Endodermal cell (in vitro differentiated cells): ENCODE measurements around the gene HCRTR1. TPM values are rescaled to one million over a fixed set of nuclear protein-coding genes. Genes with fewer than 3 reads are reported as not detected.

Experiments used
- DNase-seq: peaks from one replicate; pipeline ENCODE4 v3.0.0-alpha.2; 2017
- H3K27ac ChIP-seq: 2 replicates; pipeline ENCODE4 v1.5.1; 2013; ENCODE audit warnings: mild to moderate bottlenecking, low read depth, low read length, moderate library complexity
- H3K27me3 ChIP-seq: 2 replicates; pipeline ENCODE4 v1.6.1; 2013; ENCODE audit warnings: mild to moderate bottlenecking, low read length, moderate library complexity; ENCODE audit not compliant: insufficient read depth, control insufficient read depth, poor library complexity, severe bottlenecking
- H3K36me3 ChIP-seq: 2 replicates; pipeline ENCODE4 v1.7.0; 2013; ENCODE audit warnings: mild to moderate bottlenecking, low read length, moderate library complexity; ENCODE audit not compliant: control insufficient read depth, insufficient read depth
- H3K4me1 ChIP-seq: one replicate; pipeline ENCODE4 v1.7.0; 2013; ENCODE audit warnings: low read length; ENCODE audit not compliant: control insufficient read depth, insufficient read depth
- H3K4me3 ChIP-seq: 2 replicates; pipeline ENCODE4 v1.5.1; 2013; ENCODE audit warnings: mild to moderate bottlenecking, low read length, moderate library complexity
- H3K9ac ChIP-seq: 2 replicates; pipeline ENCODE4 v1.6.1; 2013; ENCODE audit warnings: mild to moderate bottlenecking, low read length, moderate library complexity; ENCODE audit not compliant: poor library complexity, severe bottlenecking; ENCODE audit errors: extremely low read depth
- H3K9me3 ChIP-seq: 2 replicates; pipeline ENCODE4 v1.6.1; 2013; ENCODE audit warnings: mild to moderate bottlenecking, low read length, moderate library complexity; ENCODE audit not compliant: control insufficient read depth
- H3K27ac Mint-ChIP-seq: 2 replicates; pipeline ENCODE4 v1.8.0; 2020; ENCODE audit warnings: mixed read lengths
- H3K27me3 Mint-ChIP-seq: 2 replicates; pipeline ENCODE4 v1.8.0; 2021; ENCODE audit warnings: mild to moderate bottlenecking, mixed read lengths; ENCODE audit not compliant: insufficient read depth
- H3K36me3 Mint-ChIP-seq: 2 replicates; pipeline ENCODE4 v1.8.0; 2020; ENCODE audit warnings: low read depth, mixed read lengths
- H3K4me1 Mint-ChIP-seq: 2 replicates; pipeline ENCODE4 v1.8.0; 2020; ENCODE audit warnings: mixed read lengths
- H3K4me3 Mint-ChIP-seq: 2 replicates; pipeline ENCODE4 v1.8.0; 2020; ENCODE audit warnings: mild to moderate bottlenecking, moderate library complexity, mixed read lengths
- H3K9me3 Mint-ChIP-seq: 2 replicates; pipeline ENCODE4 v1.8.0; 2020; ENCODE audit warnings: mild to moderate bottlenecking, mixed read lengths
- WGBS, 2 experiments: methylation state at CpG; one replicate each; pipeline versions ENCODE4 v1.1.5 to v1.1.7; 2013; ENCODE audit warnings: missing lambda C conversion rate in 2 of 2, mixed read lengths in 1 of 2; ENCODE audit not compliant: insufficient coverage in 1 of 2, insufficient read length in 1 of 2; 5-methylcytosine and 5-hydroxymethylcytosine counted together
- total RNA-seq, 2 donors: library from RNA; stranded (reverse); fragmentation: NEBNext Ultra II Directional in 1 of 2; extraction: Animal tissue kit (Norgen Biotek cat#: 25700) in 1 of 2; gene quantifications; 2 replicates in 1 of 2; 3 replicates in 1 of 2; pipeline ENCODE4 v1.2.1, GENCODE V29; 2021
- TF ChIP-seq, protein P1 (sequence below): fragments of 200-600 bp; sonication (generic); conservative IDR thresholded peaks from 2 replicates; pipeline ENCODE4 v1.5.0; 2021; ENCODE audit warnings: antibody characterized with exemption, mild to moderate bottlenecking

The HCRTR1 gene
- total RNA-seq, 2 donors from 2014 or later = not detected

DNA sequence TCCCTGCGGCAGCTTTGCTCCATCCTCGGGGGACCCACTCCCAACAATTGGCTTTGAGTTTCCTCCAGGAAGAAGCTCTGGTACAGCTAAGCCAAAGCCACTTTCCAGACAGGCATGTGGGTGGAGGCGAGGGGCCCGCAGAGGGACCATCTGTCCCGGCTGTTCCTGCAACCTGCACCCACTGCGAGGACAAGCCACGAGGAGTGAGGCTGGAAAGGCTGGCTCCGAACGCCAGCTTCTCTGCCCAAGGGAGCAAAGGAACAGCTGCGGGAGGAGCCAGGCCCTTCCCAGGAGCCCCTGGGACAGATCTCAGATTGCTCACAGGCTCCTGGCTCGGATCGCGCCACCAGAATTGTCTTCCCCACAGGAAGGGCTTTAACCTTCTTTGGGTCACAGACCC lies 55.5 kb downstream of the HCRTR1 start:
- H3K9ac ChIP-seq = no peak overlapping the region
- H3K4me1 Mint-ChIP-seq = peaks cover 14% of the 10 kb centered on the region
- no peaks in the 10 kb centered on the region for H3K36me3 ChIP-seq
- H3K4me3 Mint-ChIP-seq = no peak overlapping the region
- H3K4me3 ChIP-seq = no peak overlapping the region
- no peak for DNase-seq
- no peaks in the 10 kb centered on the region for H3K36me3 Mint-ChIP-seq
- no peak overlapping the region for H3K27ac ChIP-seq
- TF ChIP-seq, protein P1, sequence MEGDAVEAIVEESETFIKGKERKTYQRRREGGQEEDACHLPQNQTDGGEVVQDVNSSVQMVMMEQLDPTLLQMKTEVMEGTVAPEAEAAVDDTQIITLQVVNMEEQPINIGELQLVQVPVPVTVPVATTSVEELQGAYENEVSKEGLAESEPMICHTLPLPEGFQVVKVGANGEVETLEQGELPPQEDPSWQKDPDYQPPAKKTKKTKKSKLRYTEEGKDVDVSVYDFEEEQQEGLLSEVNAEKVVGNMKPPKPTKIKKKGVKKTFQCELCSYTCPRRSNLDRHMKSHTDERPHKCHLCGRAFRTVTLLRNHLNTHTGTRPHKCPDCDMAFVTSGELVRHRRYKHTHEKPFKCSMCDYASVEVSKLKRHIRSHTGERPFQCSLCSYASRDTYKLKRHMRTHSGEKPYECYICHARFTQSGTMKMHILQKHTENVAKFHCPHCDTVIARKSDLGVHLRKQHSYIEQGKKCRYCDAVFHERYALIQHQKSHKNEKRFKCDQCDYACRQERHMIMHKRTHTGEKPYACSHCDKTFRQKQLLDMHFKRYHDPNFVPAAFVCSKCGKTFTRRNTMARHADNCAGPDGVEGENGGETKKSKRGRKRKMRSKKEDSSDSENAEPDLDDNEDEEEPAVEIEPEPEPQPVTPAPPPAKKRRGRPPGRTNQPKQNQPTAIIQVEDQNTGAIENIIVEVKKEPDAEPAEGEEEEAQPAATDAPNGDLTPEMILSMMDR = no peak
- H3K27me3 ChIP-seq = no peaks in the 10 kb centered on the region
- H3K4me1 ChIP-seq = peaks cover 2% of the 10 kb centered on the region
- H3K9me3 ChIP-seq = no peaks in the 10 kb centered on the region
- H3K27me3 Mint-ChIP-seq = no peaks in the 10 kb centered on the region
- WGBS, 2 experiments = 92 to 94% methylated on average over 10 to 13 of the region's 13 CpGs
- no peak overlapping the region for H3K27ac Mint-ChIP-seq
- no peaks in the 10 kb centered on the region for H3K9me3 Mint-ChIP-seq

- Histone ChIP-seq H3K27me3 (no peaks in the 10 kb centered on the region), H3K36me3 (no peaks in the 10 kb centered on the region), H3K4me3 (no peak overlapping the region), H3K9ac (no peak overlapping the region), H3K9me3 (no peaks in the 10 kb centered on the region), H3K4me1 (peaks cover 2% of the 10 kb centered on the region), H3K27ac (peak overlapping the region; percentile 33)
- peaks cover 14% of the 10 kb centered on the region for H3K4me1 Mint-ChIP-seq
- no peak overlapping the region for H3K4me3 Mint-ChIP-seq
- H3K27me3 Mint-ChIP-seq = no peaks in the 10 kb centered on the region
- no peak for DNase-seq
- H3K36me3 Mint-ChIP-seq = no peaks in the 10 kb centered on the region
- no peak overlapping the region for H3K27ac Mint-ChIP-seq
- 93 to 98% methylated on average over 9 of the region's 9 CpGs for WGBS, 2 experiments
- H3K9me3 Mint-ChIP-seq = no peaks in the 10 kb centered on the region
- TF ChIP-seq, protein P1 = no peak
These were observed 55.9 kb downstream of the HCRTR1 start for GRCh38 chr1:31673433-31673832.

- H3K4me3 ChIP-seq = no peak overlapping the region
- H3K9me3 ChIP-seq = no peaks in the 10 kb centered on the region
- Mint-ChIP-seq H3K27ac (no peak overlapping the region), H3K27me3 (no peaks in the 10 kb centered on the region), H3K36me3 (no peaks in the 10 kb centered on the region), H3K4me3 (no peak overlapping the region), H3K4me1 (peaks cover 10% of the 10 kb centered on the region), H3K9me3 (no peaks in the 10 kb centered on the region)
- H3K9ac ChIP-seq = no peak overlapping the region
- H3K27ac ChIP-seq = no peak overlapping the region
- WGBS, 2 experiments = 76 to 79% methylated on average over 4 to 8 of the region's 8 CpGs
- no peaks in the 10 kb centered on the region for H3K36me3 ChIP-seq
- DNase-seq = no peak
- TF ChIP-seq, protein P1 = no peak
- H3K4me1 ChIP-seq = peaks cover 2% of the 10 kb centered on the region
- H3K27me3 ChIP-seq = no peaks in the 10 kb centered on the region
These were observed 57.1 kb downstream of the HCRTR1 start for GRCh38 chr1:31674626-31675025.
